HG02678 (cell line): ENCODE results near the gene CASKIN2.

Experiments
- ATAC-seq: cut with Tn5 transposase; IDR thresholded peaks from one replicate; pipeline ENCODE4 v1.9.1; 2021; ENCODE audit warnings: mild to moderate bottlenecking, moderate library complexity; ENCODE audit not compliant: unreplicated experiment

CASKIN2 gene, protein sequence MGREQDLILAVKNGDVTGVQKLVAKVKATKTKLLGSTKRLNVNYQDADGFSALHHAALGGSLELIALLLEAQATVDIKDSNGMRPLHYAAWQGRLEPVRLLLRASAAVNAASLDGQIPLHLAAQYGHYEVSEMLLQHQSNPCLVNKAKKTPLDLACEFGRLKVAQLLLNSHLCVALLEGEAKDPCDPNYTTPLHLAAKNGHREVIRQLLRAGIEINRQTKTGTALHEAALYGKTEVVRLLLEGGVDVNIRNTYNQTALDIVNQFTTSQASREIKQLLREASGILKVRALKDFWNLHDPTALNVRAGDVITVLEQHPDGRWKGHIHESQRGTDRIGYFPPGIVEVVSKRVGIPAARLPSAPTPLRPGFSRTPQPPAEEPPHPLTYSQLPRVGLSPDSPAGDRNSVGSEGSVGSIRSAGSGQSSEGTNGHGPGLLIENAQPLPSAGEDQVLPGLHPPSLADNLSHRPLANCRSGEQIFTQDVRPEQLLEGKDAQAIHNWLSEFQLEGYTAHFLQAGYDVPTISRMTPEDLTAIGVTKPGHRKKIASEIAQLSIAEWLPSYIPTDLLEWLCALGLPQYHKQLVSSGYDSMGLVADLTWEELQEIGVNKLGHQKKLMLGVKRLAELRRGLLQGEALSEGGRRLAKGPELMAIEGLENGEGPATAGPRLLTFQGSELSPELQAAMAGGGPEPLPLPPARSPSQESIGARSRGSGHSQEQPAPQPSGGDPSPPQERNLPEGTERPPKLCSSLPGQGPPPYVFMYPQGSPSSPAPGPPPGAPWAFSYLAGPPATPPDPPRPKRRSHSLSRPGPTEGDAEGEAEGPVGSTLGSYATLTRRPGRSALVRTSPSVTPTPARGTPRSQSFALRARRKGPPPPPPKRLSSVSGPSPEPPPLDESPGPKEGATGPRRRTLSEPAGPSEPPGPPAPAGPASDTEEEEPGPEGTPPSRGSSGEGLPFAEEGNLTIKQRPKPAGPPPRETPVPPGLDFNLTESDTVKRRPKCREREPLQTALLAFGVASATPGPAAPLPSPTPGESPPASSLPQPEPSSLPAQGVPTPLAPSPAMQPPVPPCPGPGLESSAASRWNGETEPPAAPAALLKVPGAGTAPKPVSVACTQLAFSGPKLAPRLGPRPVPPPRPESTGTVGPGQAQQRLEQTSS (N-terminal part only)

DNA sequence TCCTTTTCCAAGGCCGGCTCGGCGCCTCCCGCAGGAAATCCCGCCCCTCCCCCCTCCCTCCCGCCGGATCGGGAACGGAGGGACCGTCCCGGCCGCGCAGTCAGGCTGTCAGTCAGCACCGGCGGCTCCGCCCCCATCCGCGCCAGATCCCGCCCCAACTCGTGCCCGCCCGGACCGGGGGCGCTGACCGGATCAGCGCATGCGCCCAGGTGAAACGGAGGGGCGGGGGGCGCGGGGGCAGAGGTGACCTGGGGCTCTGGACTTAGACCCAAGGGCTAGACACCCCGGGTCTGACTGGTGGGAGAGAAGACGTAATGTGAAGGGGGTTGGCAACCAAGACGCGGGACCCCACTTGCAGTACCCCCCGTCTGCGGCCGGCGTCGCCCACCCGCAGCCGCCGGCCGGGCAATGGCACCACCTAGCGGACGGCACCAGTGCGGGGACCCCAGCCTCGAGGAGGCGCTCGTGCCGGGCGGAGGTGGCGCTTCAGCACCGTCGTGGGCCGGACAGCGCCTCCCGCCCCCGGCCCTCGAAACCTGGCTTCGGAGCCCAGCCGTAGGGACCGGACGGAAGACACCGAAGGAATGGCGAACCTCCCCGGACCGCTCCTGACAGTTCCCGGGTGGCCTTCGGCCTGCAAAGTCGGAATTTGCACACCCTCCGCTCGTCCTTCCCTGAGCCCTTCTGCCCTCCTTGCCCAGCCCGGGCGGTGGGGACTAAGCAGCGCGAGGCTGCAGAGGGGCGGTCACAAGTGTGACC is at the start of gene CASKIN2:
Gene CASKIN2, minus strand, starts transcription at position 42 of the 759 bp plus-strand sequence. CDS start 1,733 bp downstream, outside the sequence.
- peak; percentile 38 for ATAC-seq

DNA sequence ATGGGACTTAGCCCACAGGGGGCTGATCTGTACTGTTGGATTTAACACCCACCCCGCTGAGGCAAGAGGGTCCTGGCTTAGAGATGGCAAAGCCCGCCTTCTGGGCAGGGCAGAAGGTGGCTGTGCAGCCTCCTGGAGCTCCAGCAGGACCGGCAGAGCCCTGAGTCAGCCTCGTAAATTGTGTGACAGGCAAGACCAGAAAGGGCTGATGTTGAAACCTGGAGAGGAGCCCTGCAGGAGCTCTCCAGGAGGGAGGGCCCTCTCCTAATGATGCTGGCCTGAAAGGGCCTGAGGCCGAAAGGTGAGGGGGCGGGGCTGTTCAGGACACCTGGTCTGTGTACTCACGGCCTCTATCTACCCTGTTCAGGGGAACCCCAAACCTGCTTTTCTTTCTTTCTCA is 49.7 kb upstream of the CASKIN2 start:
- ATAC-seq = no peak

DNA sequence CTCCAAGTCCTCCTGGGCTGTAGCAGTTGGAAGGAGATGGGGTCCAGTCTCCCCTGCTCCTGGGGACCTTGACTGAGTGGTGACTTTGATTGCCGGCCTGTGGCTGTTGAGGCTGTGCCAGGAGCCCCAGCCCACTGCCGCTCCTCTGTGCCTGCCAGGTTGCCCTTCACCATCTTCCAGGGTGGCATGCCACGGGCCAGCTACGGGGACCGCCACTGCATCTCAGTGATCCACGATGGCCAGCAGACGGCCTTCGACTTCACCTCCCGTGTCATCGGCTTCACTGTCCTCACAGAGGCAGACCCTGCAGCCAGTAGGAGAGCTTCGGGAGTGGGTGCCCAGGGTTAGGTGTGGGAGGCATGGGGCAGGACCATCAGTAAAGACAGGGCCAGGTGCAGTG is 48.9 kb upstream of the CASKIN2 start:
- ATAC-seq = no peak

DNA sequence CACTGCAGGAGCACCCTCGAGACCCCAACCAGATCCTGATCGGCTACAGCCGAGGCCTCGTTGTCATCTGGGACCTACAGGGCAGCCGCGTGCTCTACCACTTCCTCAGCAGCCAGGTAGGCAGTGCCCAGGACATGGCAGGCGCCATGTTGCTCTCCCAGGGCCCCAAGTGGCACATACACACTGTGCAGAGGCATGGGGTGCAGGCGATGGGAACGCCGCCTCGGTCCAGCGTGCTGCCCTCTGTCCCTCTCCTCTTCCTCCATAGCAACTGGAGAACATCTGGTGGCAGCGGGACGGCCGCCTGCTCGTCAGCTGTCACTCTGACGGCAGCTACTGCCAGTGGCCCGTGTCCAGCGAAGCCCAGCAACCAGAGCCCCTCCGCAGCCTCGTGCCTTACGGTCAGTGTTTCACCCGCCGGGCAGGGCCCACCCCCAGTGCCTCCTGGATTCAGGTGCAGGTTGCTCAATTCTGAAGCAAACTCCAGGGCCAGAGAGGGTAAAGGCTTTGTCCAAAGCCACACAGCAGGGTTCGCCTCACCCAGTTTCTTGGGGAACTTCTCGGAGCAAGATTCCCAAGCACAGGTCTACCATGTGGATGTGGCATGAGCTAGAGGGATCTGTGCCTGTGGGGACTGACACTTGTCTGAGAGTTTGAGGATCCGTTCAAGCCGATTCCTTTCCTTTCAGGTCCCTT is 47.9 kb upstream of the CASKIN2 start:
- no peak for ATAC-seq

DNA sequence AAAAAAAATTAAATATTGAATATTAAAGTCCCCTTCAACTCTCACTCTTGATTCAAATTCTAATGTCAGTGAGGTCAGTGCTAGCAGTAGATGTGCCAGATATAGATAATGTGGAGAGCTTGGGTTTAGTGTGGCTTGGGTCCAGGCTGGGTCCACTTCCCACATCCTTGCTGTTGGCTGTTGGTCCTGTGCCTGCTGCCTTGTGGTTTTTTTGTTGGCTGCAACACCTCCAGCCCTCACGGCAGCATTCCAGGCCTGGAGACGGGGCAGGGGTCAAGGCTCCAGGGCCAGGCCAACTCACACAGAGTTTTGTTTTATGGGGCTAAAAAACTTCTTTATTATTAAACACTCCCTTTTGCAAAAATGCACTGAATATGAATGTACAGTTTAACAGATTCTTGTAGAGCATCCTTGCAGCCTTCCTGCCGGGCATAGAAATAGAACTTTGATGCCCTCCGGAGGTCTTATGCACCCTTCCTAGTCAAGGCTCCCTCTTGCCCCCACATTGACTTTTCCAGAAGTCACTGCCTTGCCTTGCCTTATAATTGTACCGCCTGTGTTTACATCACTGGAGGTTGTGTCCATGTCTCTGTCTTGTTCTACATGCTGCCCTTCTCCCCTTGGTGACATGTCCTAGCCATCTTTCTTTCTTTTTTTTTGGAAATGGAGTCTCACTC is 46.7 kb upstream of the CASKIN2 start:
- ATAC-seq = no peak

DNA sequence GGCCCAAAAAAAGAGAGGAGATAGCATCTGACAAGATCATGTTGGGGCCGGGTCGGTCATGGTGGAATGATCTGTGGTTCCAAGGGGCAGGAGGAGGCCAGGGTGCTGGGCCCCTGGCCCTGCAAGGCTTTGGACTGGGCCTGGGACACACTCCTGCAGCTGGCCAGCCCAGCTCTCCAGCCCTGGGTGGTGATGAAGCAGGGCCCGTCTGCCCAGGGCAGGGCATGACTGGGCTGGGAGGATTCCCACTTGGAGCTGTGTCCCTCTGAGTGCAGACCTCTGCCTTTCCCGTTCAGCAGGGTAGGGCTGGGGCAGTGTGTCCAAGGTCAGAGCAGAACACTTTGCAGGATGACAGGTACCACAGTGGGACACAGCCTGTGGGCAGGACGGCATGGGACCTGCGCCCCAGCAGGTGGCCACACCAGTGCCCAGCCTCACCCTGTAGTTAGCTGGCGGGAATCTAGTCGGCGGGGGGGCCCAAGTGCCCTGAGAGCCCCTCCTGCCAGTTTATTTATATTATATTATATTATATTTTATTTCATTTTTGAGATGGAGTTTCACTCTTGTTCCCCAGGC is 44.7 kb upstream of the CASKIN2 start:
- no peak for ATAC-seq

DNA sequence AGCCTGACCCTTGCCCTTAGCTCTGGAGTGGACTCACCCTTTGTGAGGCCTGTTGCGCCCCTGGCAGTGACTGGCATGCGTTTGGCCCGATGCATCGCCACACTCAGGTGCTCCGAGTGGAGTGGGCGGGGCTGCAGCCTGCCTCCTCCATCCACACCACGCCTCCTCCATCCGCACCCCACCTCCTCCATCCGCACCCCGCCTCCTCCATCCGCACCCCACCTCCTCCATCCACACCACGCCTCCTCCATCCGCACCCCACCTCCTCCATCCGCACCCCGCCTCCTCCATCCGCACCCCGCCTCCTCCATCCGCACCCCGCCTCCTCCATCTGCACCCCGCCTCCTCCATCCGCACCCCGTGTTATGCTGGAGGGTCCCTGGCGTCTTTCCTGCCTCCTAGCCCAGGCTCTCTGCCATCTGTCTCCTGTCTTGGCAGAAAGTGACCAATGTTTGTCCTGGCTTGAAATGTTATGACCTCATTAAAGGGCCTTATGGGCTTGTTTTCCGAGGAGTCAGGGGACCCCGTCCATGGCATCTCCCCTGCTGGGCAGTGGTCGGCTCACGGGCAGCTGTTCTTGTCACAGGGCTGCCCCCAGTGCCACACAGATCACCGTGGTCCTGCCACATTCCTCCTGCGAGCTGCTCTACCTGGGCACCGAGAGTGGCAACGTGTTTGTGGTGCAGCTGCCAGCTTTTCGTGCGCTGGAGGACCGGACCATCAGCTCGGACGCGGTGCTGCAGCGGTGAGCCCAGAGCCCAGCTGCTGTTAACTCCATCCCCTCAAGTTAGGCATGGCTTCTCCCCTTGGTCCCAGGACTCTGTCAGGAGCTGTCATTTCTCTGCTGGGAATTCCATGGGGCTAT is 43.6 kb upstream of the CASKIN2 start:
- no peak for ATAC-seq

DNA sequence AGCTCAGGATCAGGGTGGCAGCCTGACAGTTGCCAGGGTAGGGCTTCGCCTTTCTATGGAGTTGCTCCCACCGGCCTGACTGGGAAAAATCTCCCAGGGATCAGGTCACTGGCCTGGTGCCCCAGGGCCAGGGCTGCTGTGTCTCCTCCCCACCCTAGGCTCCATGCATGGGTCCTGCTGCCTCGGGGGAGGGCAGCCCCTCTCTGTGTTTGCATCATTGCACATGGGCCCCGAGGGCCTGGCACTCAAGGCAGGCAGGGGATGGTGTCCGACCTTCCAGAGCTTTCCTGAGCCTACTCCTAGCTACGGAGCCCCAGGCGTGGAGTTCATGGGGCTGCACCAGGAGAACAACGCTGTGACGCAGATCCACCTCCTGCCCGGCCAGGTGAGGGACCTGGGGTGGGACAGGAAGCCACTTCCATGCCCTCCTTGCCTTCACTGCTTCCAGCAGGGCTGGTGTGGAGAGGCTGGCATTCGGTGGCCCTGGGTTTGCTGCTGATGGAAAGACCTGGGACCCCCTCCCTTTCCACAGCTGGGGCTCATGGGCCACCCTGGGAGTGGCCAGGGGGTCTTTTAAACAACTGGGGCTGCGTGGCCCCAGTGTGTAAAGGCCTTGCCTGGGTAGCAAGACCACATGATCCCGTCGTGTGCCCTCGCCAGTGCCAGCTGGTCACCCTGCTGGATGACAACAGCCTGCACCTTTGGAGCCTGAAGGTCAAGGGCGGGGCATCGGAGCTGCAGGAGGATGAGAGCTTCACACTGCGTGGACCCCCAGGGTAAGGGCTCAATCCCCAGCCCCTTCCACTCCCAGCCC is 42.7 kb upstream of the CASKIN2 start:
- ATAC-seq = no peak

DNA sequence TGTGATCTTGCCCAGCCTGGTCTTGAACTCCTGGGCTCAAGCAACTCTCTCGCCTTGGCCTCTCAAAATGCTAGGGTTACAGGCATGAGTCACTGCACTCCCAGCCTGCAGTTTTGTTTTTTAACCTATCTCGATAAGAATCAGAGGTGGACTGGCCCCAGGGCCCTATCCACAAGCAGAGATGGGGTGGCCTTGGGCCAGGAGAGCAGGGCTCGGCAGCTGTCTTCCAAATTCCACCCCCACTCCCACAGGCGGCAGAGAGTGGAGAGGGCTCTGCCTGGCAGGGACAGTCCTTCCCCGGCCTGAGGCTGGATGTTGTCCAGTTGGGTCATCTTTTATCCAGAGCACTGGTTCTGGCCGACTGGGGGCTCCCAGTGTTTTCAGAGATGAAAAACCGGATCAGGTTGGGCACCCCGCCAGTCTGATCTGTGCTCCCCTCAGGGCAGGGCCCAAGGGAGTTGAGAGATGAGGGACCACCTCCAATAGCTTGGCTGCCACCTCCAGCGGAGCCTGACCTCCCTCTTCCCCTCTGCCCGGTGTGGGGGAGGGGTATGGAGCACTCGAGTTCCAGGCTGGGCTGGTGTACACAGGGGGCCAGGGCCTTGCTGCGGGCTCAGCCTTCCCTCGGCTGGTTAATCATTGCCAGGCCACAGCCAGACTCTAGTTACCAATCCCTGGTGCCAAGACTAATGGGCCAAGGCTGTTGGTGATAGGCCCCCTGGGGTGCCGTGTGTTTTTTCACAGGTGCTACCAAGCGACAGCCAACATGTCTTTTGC is 41.9 kb upstream of the CASKIN2 start:
- ATAC-seq = no peak

DNA sequence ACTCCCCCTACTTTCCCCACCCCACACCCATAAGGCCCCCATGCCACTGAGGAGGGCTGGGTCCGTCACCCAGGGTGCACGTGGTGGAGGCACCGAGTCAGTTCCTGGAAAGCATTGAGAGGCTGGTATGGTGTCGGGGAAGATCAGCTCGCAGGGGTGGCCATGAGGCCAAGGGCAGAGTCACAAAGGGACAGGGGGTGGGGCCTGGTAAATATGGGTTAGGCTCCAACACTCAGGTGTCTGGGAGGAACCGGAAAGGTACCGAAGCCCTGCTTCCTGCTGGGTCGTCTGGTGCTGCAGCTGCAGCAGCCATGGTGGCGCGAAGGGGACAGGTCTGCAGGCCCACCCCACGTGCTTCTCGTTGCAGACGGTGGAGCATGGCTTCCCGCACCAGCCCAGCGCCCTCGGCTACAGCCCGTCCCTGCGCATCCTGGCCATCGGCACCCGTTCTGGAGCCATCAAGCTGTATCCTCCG is 40.4 kb upstream of the CASKIN2 start:
- no peak for ATAC-seq

DNA sequence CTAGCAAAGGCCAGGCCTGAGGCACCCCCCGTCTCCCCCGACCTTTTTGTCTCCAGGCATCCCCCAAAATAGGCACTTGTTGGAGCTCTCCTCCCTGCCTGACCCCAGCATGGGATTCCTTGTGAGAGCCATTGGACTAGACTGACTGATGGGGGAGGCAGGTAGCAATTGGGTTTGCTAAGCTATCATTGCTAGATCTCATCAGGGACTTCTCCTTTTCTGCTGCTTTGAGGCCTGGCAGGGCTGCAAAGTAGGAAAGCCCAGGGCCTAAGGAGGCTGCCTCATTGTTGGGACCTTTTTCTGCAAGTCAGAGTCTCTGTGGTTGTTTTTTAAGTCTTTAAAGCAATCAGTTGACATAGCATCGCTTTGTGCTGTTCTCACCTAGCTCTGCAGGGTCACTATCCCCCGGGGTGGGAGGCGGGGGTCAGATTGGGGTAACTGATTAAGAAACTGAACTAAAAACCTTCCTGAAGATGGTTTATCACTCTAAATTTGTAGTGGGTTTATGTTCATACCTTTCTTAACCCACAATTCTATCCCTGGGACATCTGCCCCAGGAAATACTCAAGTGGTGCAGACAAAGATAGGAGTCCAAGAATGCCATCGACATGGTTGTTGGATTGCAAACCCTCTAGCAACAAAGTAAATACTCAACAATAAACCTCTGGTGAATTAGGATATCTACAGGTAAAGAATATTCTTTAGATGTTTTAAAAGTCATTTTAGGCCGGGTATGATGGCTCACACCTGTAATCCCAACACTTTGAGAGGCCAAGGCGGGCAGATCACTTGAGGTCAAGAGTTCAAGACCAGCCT is 38.2 kb upstream of the CASKIN2 start:
- ATAC-seq = no peak

DNA sequence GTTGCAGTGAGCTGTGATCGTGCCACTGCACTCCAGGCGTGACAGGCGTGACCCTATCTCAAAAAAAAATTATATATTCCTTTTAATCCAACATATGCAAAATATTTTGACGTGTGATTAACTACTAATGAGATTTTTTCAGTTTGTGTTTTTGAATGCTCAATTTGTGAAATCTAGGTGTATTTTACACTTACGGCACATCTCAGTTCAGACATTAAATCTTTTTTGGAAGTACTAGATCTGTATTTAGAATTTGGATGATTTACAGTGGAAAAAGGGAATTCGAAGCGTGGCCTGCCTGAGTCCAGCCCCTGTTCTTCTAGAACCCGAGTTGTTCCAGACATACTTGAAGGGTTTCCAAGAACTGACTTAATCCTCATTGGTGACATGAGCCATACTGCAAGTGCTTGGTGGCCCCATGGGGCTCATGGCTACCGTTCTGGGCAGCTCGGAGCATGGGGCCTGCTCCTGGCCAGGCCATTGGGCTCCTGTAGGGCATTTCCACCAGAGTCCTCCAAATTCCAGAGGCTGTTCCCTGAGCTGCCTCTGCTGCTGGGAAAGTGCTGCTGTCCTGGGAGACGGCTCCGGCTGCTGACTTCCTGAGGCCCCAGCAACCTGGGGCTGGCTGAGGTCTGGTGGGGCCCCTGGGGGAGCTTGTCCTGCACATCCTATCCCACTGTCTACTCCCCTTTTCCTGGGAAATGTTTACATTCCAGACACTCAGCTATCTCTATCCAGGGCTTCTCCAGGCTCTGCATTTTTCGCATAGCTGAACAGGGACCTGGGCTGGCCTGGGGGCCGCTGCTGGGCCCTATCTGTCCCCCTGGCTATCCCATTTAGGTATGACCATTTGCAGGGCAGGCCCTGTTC is 37.3 kb upstream of the CASKIN2 start:
- no peak for ATAC-seq

DNA sequence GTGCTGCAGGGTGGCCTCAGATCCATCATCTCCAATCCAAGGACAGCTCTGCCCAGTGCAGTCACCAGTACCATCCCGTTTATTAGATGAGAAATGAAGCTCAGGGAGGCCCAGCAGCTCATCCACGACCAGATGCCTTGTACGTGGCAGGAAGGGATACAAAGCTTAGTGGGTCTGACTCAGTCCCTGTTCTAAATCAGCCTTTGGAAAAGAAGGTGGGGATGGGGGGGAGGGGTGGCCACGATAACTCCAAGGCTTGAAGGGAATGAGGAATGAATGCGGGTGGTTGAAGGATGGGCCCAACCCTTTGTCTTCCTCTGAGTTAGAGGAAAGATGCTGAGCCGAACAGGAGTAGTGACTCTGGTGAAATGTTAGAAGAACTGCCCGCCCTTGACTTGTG is 35.9 kb upstream of the CASKIN2 start:
- ATAC-seq = no peak

DNA sequence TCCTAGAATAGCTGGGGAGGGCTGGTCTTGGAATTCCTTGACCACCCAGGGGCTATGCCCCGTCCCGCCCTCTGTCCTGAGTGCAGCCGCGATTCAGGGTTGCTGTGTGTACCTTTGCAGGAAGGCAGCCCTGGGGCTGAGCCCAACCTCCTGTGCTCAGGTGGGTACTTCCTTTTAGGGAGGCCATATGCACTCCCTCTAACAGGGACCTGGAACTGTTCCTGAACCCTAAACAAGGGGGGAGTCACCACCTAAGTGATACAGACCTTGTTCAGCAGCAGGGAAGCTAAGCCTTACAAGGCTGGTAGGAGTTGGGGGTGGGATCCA is 34.8 kb upstream of the CASKIN2 start:
- no peak for ATAC-seq
